NCI-H1417 treated with DMSO at 0.1 percent for 48 hours (cell line): Measurements from ENCODE around the gene VEGFA.

ENCODE experiments used
- DNase-seq: peaks from one replicate; lab custom pipeline; 2025; lab: John Stamatoyannopoulos, UW

The VEGFA gene

DNA sequence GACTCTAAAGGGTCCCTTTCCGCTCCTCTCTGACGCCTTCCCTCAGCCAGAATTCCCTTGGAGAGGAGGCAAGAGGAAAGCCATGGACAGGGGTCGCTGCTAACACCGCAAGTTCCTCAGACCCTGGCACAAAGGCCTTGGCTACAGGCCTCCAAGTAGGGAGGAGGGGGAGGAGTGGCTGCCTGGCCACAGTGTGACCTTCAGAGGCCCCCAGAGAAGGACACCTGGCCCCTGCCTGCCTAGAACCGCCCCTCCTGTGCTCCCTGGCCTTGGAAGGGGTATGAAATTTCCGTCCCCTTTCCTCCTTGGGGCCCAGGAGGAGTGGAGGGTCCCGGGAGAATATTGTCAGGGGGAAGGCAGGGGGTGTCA, 2.7 kb downstream of the VEGFA start:
- DNase-seq, result no peak

- no peak for DNase-seq
These were observed 3.3 kb downstream of the VEGFA start for GRCh38 chr6:43773050-43773979.

DNA sequence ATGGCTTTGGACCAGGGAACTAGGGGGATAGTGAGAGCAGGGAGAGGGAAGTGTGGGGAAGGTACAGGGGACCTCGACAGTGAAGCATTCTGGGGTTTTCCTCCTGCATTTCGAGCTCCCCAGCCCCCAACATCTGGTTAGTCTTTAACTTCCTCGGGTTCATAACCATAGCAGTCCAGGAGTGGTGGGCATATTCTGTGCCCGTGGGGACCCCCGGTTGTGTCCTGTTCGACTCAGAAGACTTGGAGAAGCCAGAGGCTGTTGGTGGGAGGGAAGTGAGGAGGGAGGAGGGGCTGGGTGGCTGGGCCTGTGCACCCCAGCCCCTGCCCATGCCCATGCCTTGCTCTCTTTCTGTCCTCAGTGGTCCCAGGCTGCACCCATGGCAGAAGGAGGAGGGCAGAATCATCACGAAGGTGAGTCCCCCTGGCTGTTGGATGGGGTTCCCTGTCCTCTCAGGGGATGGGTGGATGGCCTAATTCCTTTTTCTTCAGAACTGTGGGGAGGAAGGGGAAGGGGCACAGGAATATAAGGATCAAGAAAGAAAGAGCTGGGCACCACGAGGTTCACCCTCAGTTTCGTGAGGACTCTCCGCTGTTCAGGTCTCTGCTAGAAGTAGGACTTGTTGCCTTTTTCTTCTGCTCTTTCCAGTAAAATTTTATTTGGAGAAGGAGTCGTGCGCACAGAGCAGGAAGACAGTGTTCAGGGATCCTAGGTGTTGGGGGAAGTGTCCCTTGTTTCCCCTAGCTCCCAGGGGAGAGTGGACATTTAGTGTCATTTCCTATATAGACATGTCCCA, 4.2 kb downstream of the VEGFA start:
- no peak for DNase-seq

DNA sequence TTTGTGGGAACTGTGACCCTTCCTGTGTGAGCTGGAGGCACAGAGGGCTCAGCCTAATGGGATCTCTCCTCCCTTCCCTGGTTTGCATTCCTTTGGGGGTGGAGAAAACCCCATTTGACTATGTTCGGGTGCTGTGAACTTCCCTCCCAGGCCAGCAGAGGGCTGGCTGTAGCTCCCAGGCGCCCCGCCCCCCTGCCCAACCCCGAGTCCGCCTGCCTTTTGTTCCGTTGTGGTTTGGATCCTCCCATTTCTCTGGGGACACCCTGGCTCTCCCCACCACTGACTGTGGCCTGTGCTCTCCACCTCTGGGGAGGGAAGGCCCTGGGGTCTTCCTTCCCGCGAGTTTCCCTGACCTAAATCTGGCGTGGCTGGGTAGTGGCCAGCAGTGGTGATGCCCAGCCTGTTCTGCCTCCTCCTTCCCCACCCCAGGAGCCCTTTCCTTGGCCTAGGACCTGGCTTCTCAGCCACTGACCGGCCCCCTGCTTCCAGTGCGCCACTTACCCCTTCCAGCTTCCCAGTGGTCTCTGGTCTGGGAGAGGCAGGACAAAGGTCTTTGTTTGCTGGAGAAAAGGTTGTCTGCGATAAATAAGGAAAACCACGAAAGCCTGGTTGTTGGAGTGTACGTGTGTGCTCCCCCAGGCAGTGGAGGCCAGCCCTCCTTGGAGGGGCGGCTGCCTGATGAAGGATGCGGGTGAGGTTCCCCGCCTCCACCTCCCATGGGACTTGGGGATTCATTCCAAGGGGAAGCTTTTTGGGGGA, 4.9 kb downstream of the VEGFA start:
- DNase-seq, result no peak

- DNase-seq, result no peak
These were observed 5.5 kb downstream of the VEGFA start for GRCh38 chr6:43775535-43775885.

GRCh38 chr6:43776115-43776798, 6.2 kb downstream of the VEGFA start:
- no peak for DNase-seq

DNA sequence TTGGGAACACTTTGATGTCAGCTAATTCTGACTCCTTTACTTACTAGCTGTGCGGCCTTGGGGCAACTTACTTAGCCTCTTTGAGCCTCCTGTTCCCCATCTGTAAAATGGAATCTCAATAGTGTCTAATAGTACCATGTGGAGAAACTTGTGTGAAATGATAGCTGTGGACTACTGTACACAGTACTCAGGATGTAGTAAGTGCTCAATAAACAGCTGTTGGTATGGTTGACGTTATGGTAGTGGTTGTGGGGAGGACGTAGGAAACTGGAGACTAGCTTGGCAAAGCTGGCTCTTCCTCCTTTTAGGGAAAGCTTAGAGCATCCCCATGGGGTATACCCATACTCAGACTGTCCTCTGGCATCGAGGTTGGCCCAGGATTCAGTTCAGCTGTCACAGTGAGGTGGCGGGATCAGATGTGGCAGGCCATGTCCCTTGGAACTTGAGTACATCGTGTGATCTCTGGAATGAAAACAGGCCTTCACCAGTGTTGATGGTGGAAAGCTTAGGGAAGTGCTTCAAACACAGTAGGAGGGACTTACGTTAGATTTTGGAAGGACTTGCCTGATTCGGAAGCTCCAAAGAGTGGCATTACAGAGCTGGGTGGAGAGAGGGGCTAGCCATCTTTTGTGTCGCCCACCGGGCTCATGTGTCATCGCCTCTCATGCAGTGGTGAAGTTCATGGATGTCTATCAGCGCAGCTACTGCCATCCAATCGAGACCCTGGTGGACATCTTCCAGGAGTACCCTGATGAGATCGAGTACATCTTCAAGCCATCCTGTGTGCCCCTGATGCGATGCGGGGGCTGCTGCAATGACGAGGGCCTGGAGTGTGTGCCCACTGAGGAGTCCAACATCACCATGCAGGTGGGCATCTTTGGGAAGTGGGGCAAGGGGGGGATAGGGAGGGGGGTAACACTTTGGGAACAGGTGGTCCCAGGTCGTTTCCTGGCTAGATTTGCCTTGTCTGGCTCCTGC, 7.1 kb downstream of the VEGFA start:
- DNase-seq, result no peak

GRCh38 chr6:43778131-43778855, 8.3 kb downstream of the VEGFA start:
- no peak for DNase-seq

- DNase-seq, result no peak
These were observed 9.2 kb downstream of the VEGFA start for GRCh38 chr6:43778976-43779851.

- no peak for DNase-seq
These were observed 9.8 kb downstream of the VEGFA start for GRCh38 chr6:43779852-43780236.

GRCh38 chr6:43780293-43780692, 10.3 kb downstream of the VEGFA start:
- DNase-seq, result no peak

GRCh38 chr6:43780941-43781928, 11.2 kb downstream of the VEGFA start:
- DNase-seq, result no peak

DNA sequence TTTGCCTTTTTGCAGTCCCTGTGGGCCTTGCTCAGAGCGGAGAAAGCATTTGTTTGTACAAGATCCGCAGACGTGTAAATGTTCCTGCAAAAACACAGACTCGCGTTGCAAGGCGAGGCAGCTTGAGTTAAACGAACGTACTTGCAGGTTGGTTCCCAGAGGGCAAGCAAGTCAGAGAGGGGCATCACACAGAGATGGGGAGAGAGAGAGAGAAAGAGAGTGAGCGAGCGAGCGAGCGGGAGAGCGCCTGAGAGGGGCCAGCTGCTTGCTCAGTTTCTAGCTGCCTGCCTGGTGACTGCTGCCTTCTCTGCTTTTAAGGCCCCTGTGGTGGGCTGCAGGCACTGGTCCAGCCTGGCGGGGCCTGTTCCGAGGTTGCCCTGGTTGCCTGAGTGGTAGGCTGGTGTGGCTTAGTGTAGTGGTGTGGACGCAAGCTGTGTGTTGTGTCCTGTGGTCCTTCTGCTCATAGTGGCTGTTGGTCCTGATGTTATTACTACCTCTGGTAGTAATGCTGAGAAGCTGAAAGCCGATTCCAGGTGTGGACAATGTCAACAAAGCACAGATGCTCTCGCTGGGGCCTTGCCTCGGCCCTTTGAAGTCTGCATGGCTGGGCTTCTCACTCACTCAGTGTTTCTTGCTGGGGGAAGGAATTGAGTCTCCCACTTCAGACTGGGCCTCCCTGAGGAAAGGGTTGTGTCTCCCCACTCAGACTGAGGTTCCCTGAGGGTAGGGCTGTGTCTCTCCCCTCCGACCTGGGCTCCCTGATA, 12.1 kb downstream of the VEGFA start:
- no peak for DNase-seq

DNA sequence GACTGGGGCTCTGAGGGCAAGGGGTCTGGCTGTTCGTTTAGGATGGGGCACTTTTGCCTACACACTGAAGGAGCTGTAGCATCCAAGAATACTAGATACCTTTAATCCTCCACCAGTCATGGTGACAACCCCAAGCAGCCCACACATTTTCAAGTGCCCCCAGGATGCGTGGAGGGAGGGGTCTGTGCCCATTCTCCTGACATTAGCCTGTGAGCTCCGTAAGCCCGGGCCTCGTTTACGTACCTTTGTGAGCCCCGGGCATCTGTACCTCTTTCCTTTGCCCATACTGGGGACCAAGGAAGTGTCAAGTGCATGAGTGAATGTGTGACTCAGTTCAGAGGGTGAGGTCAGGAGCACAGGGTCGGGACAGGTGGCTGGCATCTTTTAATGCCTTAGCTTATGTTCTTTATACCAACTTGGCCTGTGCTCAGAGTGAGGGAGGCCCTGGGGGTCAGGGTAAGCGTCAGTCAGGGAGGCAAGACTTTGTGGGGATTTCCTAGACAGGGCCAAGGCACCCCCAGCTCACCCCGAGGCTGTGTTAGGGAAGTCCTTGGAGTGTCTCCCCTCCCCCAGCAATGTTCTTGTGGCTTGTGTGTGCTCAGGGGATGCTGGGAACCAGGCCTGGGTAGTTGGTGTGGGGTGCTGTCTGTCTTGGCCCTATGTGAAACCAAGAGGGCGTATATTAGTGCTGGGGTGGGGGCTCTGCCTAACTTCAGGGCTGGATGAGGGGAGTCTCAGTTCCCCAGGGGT, 12.9 kb downstream of the VEGFA start:
- no peak for DNase-seq

- DNase-seq, result no peak
These were observed 14.2 kb downstream of the VEGFA start for GRCh38 chr6:43784049-43784855.
